Stimulated activated CD8-positive, alpha-beta memory T cell treated with anti-CD3 and anti-CD28 coated beads, Interleukin-15, amount 100 ng/mL, for 1 hour (primary cell): ENCODE data around the gene SLC25A43.
"Not testable (repeated sequence)": the region's sequence is repeated elsewhere in the genome, so short reads cannot be mapped to it uniquely, and the experiment has no call there.

ENCODE experiments used
- DNase-seq: peaks from one replicate; pipeline ENCODE4 v3.0.0-alpha.2; 2020; ENCODE audit warnings: low read depth

The SLC25A43 gene

GRCh38 chrX:119410027-119410819 is 11.1 kb downstream of the SLC25A43 start:
- DNase-seq = no peak

- no peak for DNase-seq
Observed at GRCh38 chrX:119410854-119411253, 11.7 kb downstream of the SLC25A43 start.

DNA sequence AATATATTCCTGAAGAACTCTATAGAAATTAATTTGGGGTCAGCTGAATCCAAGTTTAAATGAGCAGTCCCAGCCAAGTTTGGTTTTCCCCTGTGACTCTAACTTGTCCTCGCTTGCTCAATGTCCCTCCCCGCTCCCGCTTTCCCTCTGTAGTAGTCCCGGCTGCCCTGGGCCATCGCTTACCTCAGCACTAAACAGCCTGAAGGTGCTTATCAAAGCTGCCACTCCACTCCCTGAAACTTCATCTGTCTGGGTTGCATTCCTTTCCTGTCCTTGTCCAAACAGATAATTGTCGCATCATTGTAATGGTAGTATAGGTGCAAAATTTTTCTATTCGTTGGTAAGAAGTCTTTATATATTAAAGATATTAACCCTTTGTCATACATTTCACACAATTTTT is 12.8 kb downstream of the SLC25A43 start:
- no peak for DNase-seq

- no peak for DNase-seq
Observed at GRCh38 chrX:119417376-119417775, 18.2 kb downstream of the SLC25A43 start.

GRCh38 chrX:119417842-119418241 is 18.7 kb downstream of the SLC25A43 start:
- DNase-seq = no peak

DNA sequence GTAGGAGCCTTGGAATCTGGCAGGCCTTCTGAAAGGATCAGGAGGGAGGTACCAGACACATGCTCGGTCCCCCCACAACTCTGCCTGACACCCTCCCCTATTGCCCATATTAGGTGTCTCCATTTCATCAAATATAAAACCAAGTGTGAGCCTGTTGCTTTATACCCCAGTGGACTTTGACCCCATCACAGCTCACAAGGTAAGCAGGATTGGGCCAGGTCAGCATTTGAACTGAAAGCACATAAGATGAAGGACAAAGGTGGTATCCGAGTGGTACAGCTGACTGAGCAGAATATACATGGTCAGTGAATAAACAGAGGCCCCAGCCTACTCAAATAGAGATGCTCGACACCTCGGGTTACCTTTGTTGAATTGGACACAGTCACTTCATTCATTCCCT is 20.0 kb downstream of the SLC25A43 start:
- no peak for DNase-seq

DNA sequence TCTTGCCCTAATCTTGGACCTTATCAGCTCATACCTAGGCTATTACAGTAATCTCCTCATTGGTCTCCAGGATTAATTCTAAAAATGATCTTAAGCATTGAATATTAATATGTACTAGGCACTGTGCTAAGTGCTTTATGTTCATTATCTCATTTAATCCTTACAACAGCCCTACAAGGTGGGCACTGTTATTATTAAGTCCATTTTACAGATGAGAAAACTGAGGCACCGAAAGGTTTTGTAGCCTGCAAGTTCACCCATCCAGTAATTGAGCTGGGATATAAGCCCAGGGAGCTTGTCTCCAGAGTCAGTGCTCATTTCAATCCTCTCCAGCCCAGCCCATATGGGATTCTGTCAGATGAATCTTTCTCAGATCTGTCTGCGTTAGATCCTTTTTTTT is 20.8 kb downstream of the SLC25A43 start:
- no peak for DNase-seq

DNA sequence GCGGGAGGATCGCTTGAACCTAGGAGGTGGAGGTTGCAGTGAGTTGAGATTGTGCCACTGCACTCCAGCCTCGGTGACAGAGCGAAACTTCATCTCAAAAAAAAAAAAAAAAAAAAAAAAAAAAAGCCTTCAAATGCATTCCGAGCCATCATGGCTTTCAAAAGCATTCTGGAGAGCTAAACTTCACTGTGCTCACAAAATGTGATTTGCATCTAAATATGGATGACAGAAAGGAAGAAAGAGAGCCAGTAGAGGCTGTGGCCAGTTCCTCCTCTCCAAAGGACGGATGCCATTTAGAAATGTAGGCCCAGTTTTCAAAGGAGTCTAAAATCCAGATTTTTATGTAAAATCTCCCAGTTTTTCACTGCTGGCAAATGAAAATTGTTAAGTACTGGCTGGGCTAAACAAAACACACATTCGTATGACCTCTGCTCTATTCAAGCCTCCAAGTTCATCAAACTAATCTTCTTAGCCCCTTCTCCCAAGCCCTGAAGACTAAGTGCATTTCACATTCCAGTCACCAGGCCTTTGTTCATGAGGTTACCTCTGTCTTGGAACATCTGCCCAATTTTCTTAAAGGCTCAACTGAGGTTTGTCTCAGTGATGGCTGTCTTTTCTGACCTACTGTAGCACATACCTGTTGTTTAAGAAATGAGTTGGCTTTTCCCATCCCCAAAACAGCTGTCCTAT is 22.0 kb downstream of the SLC25A43 start:
- DNase-seq = no peak

DNA sequence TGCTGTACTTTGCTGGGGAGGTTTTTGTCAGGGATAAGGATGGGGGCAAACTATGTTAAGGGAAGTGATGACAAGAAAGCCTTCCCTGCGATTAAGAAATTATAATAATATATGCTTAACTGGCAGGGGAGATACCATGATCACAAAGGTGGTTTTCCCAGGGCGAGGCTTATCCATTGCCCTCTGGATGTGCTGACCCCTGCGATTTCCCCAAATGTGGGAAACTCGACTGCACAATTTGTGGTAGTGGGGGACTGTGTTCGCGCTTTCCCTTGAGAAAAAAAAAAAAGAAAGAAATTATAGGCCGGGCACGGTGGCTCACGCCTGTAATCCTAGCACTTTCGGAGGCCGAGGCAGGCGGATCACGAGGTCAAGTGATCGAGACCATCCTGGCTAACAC is 24.5 kb downstream of the SLC25A43 start:
- no peak for DNase-seq

DNA sequence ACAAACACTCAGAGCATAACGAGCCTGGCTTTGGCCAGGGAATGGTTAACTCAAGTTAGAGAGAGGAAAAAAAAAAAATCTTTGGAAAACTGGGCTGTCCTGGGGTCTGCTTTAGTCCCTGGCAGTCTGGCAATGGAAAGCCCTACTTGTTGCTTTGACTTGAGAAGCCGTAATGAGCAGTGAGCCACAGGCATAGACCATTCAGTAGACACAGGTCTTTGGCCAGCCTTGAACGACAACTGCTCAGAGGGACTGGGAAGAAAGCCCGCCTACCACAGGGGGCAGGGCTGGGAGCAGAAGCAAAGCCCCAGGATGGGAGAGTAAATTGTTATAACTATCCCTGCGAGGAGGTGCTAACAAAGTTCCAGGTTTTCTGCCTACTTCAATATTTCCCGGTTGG is 25.9 kb downstream of the SLC25A43 start:
- DNase-seq = no peak

DNA sequence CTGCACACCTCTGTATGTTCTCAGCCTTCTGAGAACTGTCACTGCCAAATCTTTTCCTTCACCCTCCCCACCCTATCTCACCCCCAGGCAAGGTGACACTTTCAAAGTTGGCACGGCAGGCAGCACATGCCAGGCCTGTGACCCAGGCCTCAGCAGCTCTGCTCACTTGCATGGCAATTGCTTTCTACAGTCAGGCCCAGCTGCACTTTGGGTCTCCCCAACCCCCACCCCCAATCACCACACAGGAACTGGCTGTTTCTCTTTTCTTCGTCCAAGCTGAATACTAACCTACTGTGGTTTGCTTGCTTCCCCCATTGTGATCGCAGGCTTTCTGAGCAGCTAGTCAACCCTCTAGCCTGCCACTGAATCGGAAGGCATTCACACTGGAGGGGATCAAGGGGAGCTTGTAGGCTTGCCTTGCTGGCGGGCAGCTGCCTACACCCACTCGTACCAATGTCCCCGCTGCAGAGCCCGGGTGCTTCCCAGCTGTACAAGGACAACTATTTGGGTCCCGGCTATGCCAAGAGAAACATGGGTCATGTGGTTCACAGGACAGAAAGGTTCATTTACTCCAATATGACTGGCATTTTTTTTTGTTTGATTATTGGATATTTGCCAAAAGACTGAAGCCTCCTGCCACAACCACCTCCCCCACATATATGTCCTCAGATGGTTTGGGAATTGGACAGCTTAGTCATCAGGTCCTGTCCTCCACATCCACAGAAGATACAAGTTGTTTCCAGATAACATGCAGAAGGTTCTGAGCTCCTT is 28.1 kb downstream of the SLC25A43 start:
- DNase-seq = no peak

- DNase-seq = no peak
Observed at GRCh38 chrX:119427795-119428185, 28.7 kb downstream of the SLC25A43 start.

- DNase-seq = no peak
Observed at GRCh38 chrX:119429471-119429870, 30.3 kb downstream of the SLC25A43 start.

DNA sequence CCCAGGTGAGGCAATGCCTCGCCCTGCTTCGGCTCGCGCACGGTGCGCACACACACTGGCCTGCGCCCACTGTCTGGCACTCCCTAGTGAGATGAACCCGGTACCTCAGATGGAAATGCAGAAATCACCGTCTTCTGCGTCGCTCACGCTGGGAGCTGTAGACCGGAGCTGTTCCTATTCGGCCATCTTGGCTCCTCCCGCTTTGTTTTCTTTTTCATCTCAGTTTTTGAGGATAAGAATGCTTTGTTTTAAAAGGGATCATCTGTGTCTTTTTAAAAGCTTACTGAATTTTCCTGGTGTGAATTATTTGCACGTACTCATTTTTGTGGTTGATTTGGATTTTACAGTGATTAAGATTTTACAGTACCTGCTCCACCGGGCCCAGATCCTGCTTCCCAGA is 42.2 kb downstream of the SLC25A43 start:
- DNase-seq = not testable (repeated sequence)

DNA sequence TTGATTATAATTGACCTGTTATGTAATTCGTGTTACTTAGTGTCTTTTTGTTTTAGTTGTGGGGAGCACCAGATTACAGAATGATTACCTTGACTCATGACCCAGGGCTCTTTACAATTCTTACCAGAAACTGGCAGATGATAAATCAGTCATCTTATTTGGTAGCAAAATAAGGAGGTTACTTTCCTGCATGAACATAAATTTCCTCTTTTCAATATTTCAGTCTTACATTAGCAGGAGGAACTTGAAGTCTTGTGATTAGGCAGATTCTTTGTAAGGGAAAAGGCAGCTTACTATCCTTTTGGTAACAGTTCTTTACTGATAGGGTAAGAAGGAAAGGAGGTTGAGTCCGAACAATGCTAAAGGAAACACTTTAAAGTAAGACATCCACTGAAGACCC is 43.1 kb downstream of the SLC25A43 start:
- DNase-seq = no peak

DNA sequence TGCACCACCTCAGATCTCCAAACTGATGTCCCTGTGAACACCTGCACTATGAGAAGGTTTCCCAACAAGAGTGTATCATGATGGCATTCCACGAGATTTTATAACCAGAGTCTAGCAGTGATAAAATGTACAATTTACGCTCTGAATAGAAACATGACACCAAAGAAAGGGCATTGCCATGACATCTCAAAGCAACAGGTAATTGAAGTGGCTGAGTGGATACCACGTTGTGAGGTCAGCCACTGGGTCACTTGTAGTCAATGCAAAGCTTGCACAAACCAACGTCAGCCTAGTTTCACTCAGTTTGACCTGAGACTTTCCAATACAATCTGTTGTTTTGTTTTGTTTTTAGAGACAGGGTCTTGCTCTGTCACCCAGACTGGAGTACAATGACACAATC is 54.1 kb downstream of the SLC25A43 start:
- DNase-seq = no peak

DNA sequence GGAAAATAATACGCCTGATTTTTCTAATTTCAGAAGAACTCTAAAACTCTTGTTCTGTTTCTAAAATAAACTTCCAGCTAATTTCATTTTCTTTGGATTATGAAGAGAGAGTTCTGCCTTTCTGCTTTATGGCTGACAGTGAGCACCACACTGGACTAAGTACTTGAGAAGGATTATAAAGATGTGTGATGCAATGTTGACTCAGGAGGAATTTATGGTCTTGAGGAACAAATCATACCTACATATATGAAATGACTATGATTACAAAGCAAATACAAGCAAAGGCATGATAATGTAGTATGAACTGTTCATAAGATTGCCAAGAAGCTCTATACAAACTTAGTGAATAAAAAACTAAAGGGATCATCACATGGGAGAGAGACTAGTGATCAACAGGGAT is 56.1 kb downstream of the SLC25A43 start:
- no peak for DNase-seq

- DNase-seq = no peak
Observed at GRCh38 chrX:119459181-119459580, 60.0 kb downstream of the SLC25A43 start.

DNA sequence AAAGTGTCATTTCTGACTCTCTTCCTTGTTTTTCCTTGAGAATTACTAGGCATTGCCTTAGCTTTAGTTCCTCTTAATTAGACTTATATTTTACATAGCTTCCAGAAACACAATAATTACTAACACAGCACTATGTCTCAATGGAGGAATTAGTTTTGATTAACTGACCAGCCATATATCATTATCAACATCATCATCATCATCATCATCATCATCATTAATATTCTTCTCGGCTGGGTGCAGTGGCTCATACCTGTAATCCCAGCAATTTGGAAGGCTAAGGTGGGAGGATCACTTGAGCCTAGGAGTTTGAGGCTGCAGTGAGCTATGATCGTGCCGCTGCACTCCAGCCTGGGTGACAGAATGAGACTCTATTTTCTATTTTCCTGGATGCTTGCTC is 66.4 kb downstream of the SLC25A43 start:
- no peak for DNase-seq

DNA sequence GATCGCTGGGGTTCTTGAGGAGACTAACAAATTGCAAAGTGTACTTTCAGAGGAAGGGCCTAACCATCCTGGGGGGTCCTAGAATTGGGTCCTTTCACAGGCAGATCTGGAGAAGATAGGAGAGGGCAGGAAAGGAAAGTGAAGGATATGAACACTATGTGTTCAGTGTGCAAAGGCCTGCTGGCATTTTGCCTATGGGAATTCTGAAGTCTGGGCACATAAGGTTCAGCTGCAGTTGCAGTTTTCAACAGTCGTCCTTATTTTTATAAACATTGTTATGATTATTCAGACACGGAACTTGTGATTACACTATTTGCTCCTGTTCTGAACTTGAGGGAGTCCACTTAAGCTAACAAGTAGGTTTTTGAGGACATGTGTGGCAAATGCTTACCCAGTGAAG is 67.8 kb downstream of the SLC25A43 start:
- DNase-seq = no peak

DNA sequence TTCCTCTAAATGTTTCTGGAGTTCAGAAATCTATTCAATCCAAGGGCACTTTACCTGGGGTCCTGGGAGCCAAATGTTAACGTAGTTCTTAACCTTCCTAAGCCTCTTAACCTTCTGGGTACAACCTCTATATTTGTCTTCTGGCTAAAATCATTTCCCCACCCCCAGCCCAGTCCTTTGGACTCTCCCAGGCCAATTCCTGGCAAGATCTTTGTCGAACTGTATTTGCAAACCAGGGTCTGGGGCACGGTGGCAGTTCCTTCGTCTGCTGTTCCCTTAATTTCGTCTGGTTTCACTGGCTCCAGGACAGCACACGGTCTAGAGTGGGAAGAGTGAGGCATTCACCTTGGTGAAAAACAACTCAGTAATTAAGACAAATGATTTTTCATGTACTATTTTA is 68.3 kb downstream of the SLC25A43 start:
- no peak for DNase-seq

DNA sequence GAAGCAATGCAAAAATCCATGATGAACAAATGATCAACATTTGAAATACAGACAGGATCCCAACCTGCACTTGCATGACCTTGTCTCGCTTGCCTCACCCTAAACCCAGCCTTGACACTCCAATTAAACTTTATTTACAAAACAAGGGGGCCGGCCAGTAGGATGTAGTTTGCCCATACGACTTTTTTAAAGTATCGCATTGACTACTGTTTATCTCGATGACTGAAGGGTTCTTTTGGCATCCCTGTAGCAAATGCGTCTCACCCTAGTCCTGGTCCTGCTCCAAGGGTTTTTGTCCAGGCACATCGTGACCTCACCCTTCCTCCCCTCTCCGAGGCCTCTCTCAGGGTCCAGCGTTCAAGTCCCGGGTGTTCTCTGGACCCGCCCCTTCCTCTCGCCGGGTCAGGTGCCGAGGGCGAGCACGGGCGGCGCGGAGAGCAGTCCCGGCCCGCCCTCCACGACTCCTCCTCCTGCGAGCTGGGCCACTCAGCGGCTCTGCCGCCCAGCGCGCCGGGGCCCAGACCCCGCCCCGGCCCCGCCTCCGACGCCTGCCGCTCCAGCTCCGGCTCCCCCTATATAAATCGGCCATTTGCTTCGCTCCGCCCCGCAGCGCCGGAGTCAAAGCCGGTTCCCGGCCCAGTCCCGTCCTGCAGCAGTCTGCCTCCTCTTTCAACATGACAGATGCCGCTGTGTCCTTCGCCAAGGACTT is 68.9 kb downstream of the SLC25A43 start, which contains the start of gene SLC25A5:
Gene SLC25A5 (plus strand): TSS at position 603 of the 709 bp plus-strand sequence. CDS start 72 bp downstream, at position 675.
- peak; percentile 53 for DNase-seq
